HepG2 (cell line): ENCODE data around the gene MAP3K4. TPM values are rescaled to one million over a fixed set of nuclear protein-coding genes. Genes with fewer than 3 reads are reported as not detected.

ENCODE experiments used
- ATAC-seq: fragments of 200-7000 bp; cut with Tn5 transposase; 3 replicates; pipeline ENCODE4 v1.9.1; 2020; ENCODE audit warnings: mild to moderate bottlenecking, moderate library complexity
- BruUV-seq: library from RNA; stranded (reverse); fragments of 400-500 nt; replicated peaks from 2 replicates; lab custom pipeline; 2021; lab: Mats Ljungman, UMichigan
- CTCF ChIA-PET: fragments of 300-600 bp; formaldehyde crosslinking; extraction: SDS; loops from one replicate; lab custom pipeline; 2021; ENCODE audit warnings: low total read pairs, inconsistent platforms, low intra/inter-chr PET ratio; lab: Yijun Ruan, JAX
- POLR2A ChIA-PET: fragments of 350-600 bp; sonication (Branson Sonifier 250); formaldehyde crosslinking; loops from one replicate; lab custom pipeline; 2020; ENCODE audit warnings: antibody characterized with exemption, inconsistent platforms; lab: Yijun Ruan, JAX
- DNase-seq: peaks from one replicate; pipeline ENCODE4 v3.0.0-alpha.2; 2015; ENCODE audit warnings: low spot score
- FAIRE-seq: peaks from 3 replicates; lab custom pipeline; 2011; peaks lifted over from hg19 to GRCh38; lab: Jason Lieb, UNC
- H2AFZ ChIP-seq: one replicate; pipeline ENCODE4 v1.6.1; 2011; ENCODE audit warnings: low read length, inconsistent platforms
- H3K27ac ChIP-seq: fragments of 300-600 bp; 3 replicates; pipeline ENCODE4 v1.8.0; 2011; ENCODE audit warnings: mixed run types, mild to moderate bottlenecking, mixed read lengths, low read length, inconsistent platforms; ENCODE audit not compliant: insufficient read depth; ENCODE audit errors: extremely low read length
- H3K27me3 ChIP-seq, 2 experiments: fragments of 200-600 bp in 1 of 2; 2 replicates in 1 of 2; 3 replicates in 1 of 2; pipeline versions ENCODE4 v1.6.0 to v1.8.0; 2011; ENCODE audit warnings: low read length in 2 of 2, mild to moderate bottlenecking in 2 of 2, moderate library complexity in 2 of 2, inconsistent platforms in 1 of 2; ENCODE audit not compliant: insufficient read depth in 2 of 2, control insufficient read depth in 1 of 2
- H3K36me3 ChIP-seq, 2 experiments: fragments of 200-600 bp in 1 of 2; replicated peaks in 1 of 2; 2 replicates in 1 of 2; 3 replicates in 1 of 2; pipeline versions ENCODE4 v1.5.1 to v1.8.0; 2011; ENCODE audit warnings: low read length in 2 of 2, inconsistent platforms in 1 of 2; ENCODE audit not compliant: insufficient read depth in 2 of 2, control insufficient read depth in 1 of 2
- H3K4me1 ChIP-seq: 2 replicates; pipeline ENCODE4 v1.5.1; 2012; ENCODE audit warnings: low read length, inconsistent platforms; ENCODE audit not compliant: insufficient read depth
- H3K4me2 ChIP-seq: 2 replicates; pipeline ENCODE4 v1.6.0; 2011; ENCODE audit warnings: low read depth, low read length, inconsistent platforms
- H3K4me3 ChIP-seq, 3 experiments: fragments of 200-600 bp in 1 of 3; sonication (generic), shearing (Covaris generic) in 1 of 3; replicated peaks in 1 of 3; 2 replicates each; pipeline ENCODE4 v1.5.1; 2011 to 2016; ENCODE audit warnings: low read length in 3 of 3, inconsistent platforms in 2 of 3, low read depth in 2 of 3, mild to moderate bottlenecking in 2 of 3, control low read depth in 1 of 3, mixed read lengths in 1 of 3; ENCODE audit not compliant: insufficient read depth in 1 of 3
- H3K79me2 ChIP-seq: one replicate; pipeline ENCODE4 v1.6.1; 2011; ENCODE audit warnings: low read length, inconsistent platforms; ENCODE audit not compliant: insufficient read depth
- H3K9ac ChIP-seq: 2 replicates; pipeline ENCODE4 v1.6.0; 2011; ENCODE audit warnings: mild to moderate bottlenecking, low read depth, low read length, inconsistent platforms; ENCODE audit not compliant: insufficient read depth
- H3K9me3 ChIP-seq: 2 replicates; pipeline ENCODE4 v1.5.1; 2012; ENCODE audit warnings: mild to moderate bottlenecking, low read length
- H4K20me1 ChIP-seq: 2 replicates; pipeline ENCODE4 v1.6.0; 2011; ENCODE audit warnings: inconsistent platforms, mild to moderate bottlenecking, low read length, moderate library complexity; ENCODE audit not compliant: insufficient read depth
- GTF2F1 ChIP-seq: fragments of 150-350 bp; IDR thresholded peaks from 2 replicates; pipeline ENCODE4 v1.6.1; 2014; ENCODE audit warnings: low read length
- U2AF2 ChIP-seq: fragments of 200-400 bp; formaldehyde crosslinking; IDR thresholded peaks from 2 replicates; pipeline ENCODE4 v1.6.1; 2017; ENCODE audit warnings: low read depth, mild to moderate bottlenecking, low read length
- ZNF614 ChIP-seq: IDR thresholded peaks from 2 replicates; pipeline ENCODE4 v1.6.1; 2018; ENCODE audit warnings: missing biosample characterization, missing genetic modification reagents, inconsistent platforms, borderline replicate concordance
- ZNF703 ChIP-seq: sonication (generic); formaldehyde crosslinking; IDR thresholded peaks from 2 replicates; pipeline ENCODE4 v1.5.1; 2020; ENCODE audit warnings: missing genetic modification reagents, mild to moderate bottlenecking, moderate library complexity, borderline replicate concordance
- ZNF709 ChIP-seq: sonication (generic); formaldehyde crosslinking; IDR thresholded peaks from 2 replicates; pipeline ENCODE4 v1.5.0; 2020; ENCODE audit warnings: mild to moderate bottlenecking, missing genetic modification reagents
- WGBS: methylation state at CpG from one replicate; pipeline ENCODE4 v1.1.6; 2017; ENCODE audit warnings: low lambda C conversion rate; 5-methylcytosine and 5-hydroxymethylcytosine counted together
- in situ Hi-C: cut with HindIII; loops from 2 replicates; pipeline ENCODE4 v1.10.0; 2017; ENCODE audit warnings: low pct_unique_long_range_greater_than_20kb; ENCODE audit not compliant: extremely low pct_ligation_motif_present
- intact Hi-C: fragments of 100-400 bp; cut with micrococcal nuclease; formaldehyde crosslinking; loops from one replicate; pipeline ENCODE4 v1.10.0; 2022; ENCODE audit not compliant: unreplicated experiment
- polyA plus RNA-seq, 8 experiments: library from polyadenylated mRNA; depleted of rRNA in 3 of 8; stranded (reverse) in 7 of 8; unstranded in 1 of 8; fragments of >200 nt; fragmentation: Illumina TruSeq in 4 of 8; extraction: Trizol in 4 of 8; gene quantifications; 2 replicates each; pipeline versions ENCODE4 v1.2.1 to v1.2.3, GENCODE V29; 2011 to 2016; ENCODE audit warnings: low read depth in 4 of 8, missing spikeins in 1 of 8, mixed read lengths in 1 of 8; ENCODE audit not compliant: insufficient read depth in 1 of 8
- total RNA-seq, 5 experiments: library from RNA; depleted of rRNA; stranded (reverse); fragments of >200 nt; fragmentation: Illumina TruSeq; extraction: Trizol; gene quantifications; 2 replicates each; pipeline ENCODE4 v1.2.3, GENCODE V29; 2016; ENCODE audit warnings: low read depth in 1 of 5
- TF ChIP-seq, protein P1 (sequence below): sonication (generic); formaldehyde crosslinking; IDR thresholded peaks from 2 replicates; pipeline ENCODE4 v1.5.0; 2020; ENCODE audit warnings: mild to moderate bottlenecking, missing genetic modification reagents

MAP3K4 gene
- total and polyA plus RNA-seq, 2 of the 13 experiments (the other 11 are each of a cell fraction or from before 2014, with no cell fraction given): 12.9 to 33.6 TPM

- no peaks in the 10 kb centered on the region; the same call in 1 of the 2 replicates for H4K20me1 ChIP-seq
- TF ChIP-seq ZNF614 (CRISPR knock-in tag) (no peak), ZNF703 (CRISPR knock-in tag) (no peak), GTF2F1 (no peak), U2AF2 (no peak), ZNF709 (CRISPR knock-in tag) (no peak)
- TF ChIP-seq, protein P1, sequence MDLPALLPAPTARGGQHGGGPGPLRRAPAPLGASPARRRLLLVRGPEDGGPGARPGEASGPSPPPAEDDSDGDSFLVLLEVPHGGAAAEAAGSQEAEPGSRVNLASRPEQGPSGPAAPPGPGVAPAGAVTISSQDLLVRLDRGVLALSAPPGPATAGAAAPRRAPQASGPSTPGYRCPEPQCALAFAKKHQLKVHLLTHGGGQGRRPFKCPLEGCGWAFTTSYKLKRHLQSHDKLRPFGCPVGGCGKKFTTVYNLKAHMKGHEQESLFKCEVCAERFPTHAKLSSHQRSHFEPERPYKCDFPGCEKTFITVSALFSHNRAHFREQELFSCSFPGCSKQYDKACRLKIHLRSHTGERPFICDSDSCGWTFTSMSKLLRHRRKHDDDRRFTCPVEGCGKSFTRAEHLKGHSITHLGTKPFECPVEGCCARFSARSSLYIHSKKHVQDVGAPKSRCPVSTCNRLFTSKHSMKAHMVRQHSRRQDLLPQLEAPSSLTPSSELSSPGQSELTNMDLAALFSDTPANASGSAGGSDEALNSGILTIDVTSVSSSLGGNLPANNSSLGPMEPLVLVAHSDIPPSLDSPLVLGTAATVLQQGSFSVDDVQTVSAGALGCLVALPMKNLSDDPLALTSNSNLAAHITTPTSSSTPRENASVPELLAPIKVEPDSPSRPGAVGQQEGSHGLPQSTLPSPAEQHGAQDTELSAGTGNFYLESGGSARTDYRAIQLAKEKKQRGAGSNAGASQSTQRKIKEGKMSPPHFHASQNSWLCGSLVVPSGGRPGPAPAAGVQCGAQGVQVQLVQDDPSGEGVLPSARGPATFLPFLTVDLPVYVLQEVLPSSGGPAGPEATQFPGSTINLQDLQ (CRISPR knock-in tag): no peak
- TF ChIP-seq, all 625 proteins: peak for 0
- Histone ChIP-seq H3K27ac (no peak overlapping the region), H3K36me3 (peaks cover 7 to 33% of the 10 kb centered on the region in 2 experiments), H3K4me1 (no peaks in the 10 kb centered on the region), H3K9ac (no peak overlapping the region), H3K4me2 (no peak overlapping the region), H3K79me2 (no peaks in the 10 kb centered on the region), H3K27me3 (no peaks in the 10 kb centered on the region), H3K9me3 (no peaks in the 10 kb centered on the region), H3K4me3 (no peak overlapping the region), H2AFZ (no peak overlapping the region)
- intact Hi-C loops: no loop called here
- no TSS peak for BruUV-seq
- FAIRE-seq (no peak), DNase-seq (no peak), ATAC-seq (no peak)
- in situ Hi-C loops: no loop called here
- WGBS: 84% methylated on average over 7 of the region's 7 CpGs
- CTCF ChIA-PET: no interaction called here
- POLR2A ChIA-PET: no interaction called here
These were observed 57.1 kb downstream of the MAP3K4 start for GRCh38 chr6:161048641-161049040.
